Measurements from ENCODE around the gene PLXNC1. TPM values are rescaled to one million over a fixed set of nuclear protein-coding genes. Genes with fewer than 3 reads are reported as not detected.

Gene PLXNC1
- total RNA-seq, 2 donors from 2014 or later: 8.4 to 12.4 TPM

DNA sequence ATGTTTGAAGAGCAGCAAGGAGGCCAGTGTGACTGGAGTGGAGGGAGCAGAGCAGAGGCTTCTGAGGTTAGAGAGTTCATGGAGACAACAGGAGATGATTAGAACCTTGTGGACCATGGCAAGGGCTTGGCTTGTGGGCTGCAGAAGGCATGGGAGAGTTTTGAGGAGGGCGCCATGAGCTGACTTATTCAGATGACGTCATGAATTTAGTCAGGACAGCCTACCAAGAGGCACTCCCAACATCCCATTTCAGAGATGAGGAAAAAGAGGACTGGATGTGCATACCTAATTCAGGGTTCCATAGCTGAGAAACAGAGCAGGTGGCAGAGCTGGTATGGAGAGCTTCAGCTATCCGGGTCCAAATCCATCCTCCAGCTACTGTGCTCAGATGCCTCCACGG, 101.8 kb downstream of the PLXNC1 start:
- TF ChIP-seq, protein P1, sequence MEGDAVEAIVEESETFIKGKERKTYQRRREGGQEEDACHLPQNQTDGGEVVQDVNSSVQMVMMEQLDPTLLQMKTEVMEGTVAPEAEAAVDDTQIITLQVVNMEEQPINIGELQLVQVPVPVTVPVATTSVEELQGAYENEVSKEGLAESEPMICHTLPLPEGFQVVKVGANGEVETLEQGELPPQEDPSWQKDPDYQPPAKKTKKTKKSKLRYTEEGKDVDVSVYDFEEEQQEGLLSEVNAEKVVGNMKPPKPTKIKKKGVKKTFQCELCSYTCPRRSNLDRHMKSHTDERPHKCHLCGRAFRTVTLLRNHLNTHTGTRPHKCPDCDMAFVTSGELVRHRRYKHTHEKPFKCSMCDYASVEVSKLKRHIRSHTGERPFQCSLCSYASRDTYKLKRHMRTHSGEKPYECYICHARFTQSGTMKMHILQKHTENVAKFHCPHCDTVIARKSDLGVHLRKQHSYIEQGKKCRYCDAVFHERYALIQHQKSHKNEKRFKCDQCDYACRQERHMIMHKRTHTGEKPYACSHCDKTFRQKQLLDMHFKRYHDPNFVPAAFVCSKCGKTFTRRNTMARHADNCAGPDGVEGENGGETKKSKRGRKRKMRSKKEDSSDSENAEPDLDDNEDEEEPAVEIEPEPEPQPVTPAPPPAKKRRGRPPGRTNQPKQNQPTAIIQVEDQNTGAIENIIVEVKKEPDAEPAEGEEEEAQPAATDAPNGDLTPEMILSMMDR (IDR thresholded peaks at IDR 0.05): no peak
- intact Hi-C loops (cut with DNase I): no loop called here
- DNase-seq: no peak

DNA sequence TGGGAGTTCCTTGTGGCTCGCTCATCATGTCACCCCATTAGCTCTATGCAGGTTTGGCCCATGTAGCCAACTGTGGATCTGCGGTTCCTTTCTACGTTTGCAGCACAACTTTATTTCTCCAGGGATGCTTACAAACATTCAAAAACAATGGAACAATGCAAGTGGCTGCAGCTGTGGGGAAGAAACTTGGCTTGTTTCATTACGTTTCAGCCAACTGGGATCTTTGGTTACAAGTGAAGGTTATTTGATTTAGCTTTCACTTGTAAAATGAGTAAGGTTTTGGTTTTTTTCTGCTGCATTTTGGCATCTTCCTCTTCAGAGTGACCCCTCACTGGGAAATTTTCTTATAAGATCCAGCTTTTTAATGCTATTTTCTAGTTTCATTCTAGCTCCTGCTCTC, 105.9 kb downstream of the PLXNC1 start:
- Histone ChIP-seq H3K9me3 (no peaks in the 10 kb centered on the region), H3K27ac (no peak overlapping the region), H3K4me1 (no peaks in the 10 kb centered on the region), H3K36me3 (no peaks in the 10 kb centered on the region), H3K27me3 (no peaks in the 10 kb centered on the region), H3K4me3 (no peak overlapping the region), H3K9ac (ENCODE audit: low read depth in 2 of 2, low read length in 2 of 2) (no peak overlapping the region)
- DNase-seq: no peak
- TF ChIP-seq, protein P1 (IDR thresholded peaks at IDR 0.05): no peak
- intact Hi-C loops (cut with DNase I): no loop called here

More for the DNA sequence above, 101.8 kb downstream of the PLXNC1 start:
- Histone ChIP-seq H3K4me1 (no peaks in the 10 kb centered on the region), H3K27ac (no peak overlapping the region), H3K9me3 (no peaks in the 10 kb centered on the region), H3K9ac (ENCODE audit: low read depth in 2 of 2, low read length in 2 of 2) (no peak overlapping the region), H3K27me3 (no peaks in the 10 kb centered on the region), H3K4me3 (no peak overlapping the region), H3K36me3 (no peaks in the 10 kb centered on the region)

DNA sequence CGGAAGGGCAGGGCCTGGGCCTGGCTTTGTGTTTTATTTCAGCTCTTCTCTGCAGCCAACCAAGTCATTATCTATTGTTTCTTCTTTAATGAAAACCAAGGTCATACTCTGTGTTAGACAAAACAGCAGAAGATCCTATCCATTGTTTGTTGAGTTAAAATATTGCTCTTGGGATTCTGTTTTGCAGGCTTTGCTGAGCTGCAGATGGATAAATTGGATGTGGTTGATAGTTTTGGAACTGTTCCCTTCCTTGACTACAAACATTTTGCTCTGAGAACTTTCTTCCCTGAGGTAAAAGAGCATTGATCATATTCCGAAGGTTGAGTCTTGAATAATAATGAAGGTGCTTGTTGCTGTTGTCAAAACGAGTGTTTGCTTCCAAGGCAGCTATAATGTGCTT, 106.6 kb downstream of the PLXNC1 start:
- Histone ChIP-seq H3K4me1 (no peaks in the 10 kb centered on the region), H3K9me3 (no peaks in the 10 kb centered on the region), H3K27me3 (no peaks in the 10 kb centered on the region), H3K4me3 (no peak overlapping the region), H3K27ac (no peak overlapping the region), H3K36me3 (no peaks in the 10 kb centered on the region), H3K9ac (ENCODE audit: low read depth in 2 of 2, low read length in 2 of 2) (no peak overlapping the region)
- TF ChIP-seq, protein P1 (IDR thresholded peaks at IDR 0.05): no peak
- intact Hi-C loops (cut with DNase I): no loop called here
- no peak for DNase-seq

DNA sequence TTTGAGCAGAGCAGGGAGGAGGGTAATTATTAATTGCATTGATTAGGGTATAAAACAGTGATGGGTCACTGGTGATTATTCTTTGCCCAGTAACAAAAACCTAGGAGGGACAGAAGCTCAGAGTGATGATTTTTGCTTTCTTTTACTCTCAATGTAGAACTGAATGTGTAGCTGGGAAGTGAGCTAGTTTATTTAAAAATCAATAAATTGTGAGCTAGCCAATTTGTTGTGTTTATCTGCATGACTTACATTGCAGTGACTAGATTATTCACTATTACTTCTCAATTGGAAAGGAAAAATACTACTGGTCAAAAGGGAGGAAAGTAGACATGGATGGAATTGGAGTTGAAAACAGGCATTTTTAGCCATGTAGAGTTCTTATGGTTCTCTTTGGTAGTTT, 107.1 kb downstream of the PLXNC1 start:
- TF ChIP-seq, protein P1 (IDR thresholded peaks at IDR 0.05): no peak
- Histone ChIP-seq H3K9ac (ENCODE audit: low read depth in 2 of 2, low read length in 2 of 2) (no peak overlapping the region), H3K4me3 (no peak overlapping the region), H3K27me3 (no peaks in the 10 kb centered on the region), H3K4me1 (no peaks in the 10 kb centered on the region), H3K27ac (no peak overlapping the region), H3K36me3 (no peaks in the 10 kb centered on the region), H3K9me3 (no peaks in the 10 kb centered on the region)
- no peak for DNase-seq
- intact Hi-C loops (cut with DNase I): no loop called here

DNA sequence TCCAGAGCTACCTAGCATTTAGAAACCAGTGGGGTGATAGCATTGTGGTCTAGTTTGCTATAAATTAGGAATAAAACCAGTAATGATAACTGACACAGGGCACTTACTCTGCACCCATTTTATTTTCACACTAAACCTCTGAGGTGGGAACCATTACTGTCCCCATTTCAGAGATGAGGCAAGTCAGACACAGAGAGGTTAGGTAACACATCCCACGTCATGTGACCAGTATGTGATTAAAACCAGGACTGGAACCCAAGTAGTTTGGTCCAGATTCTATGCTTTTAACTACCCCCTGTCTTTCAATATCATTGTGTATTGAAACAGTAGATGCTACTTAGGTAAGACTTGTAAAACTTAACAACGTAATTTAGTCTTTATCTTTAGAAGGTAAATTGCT, 110.2 kb downstream of the PLXNC1 start:
- Histone ChIP-seq H3K4me3 (no peak overlapping the region), H3K36me3 (no peaks in the 10 kb centered on the region), H3K9me3 (no peaks in the 10 kb centered on the region), H3K4me1 (peaks cover 5% of the 10 kb centered on the region), H3K9ac (ENCODE audit: low read depth in 2 of 2, low read length in 2 of 2) (no peak overlapping the region), H3K27me3 (no peaks in the 10 kb centered on the region), H3K27ac (no peak overlapping the region)
- no peak for DNase-seq
- intact Hi-C loops (cut with DNase I): no loop called here
- TF ChIP-seq, protein P1 (IDR thresholded peaks at IDR 0.05): no peak

DNA sequence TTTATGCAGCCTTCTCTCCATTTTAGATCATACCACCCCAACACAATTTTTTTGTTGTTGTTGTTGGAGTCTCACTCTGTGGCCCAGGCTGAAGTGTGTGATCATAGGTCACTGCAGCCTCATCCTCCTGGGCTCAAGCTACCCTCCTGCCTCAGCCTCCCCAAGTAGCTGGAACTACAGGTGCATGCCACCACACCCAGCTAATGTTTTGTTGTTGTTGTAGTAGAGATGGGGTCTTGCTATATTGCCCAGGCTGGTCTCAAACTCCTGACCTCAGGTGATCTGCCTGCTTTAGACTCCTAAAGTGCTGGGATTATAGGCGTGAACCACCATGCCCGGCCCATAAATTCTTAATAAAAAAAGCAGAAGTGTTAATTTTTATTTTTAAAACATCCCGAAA, 111.6 kb downstream of the PLXNC1 start:
- Histone ChIP-seq H3K4me1 (peaks cover 5% of the 10 kb centered on the region), H3K9ac (ENCODE audit: low read depth in 2 of 2, low read length in 2 of 2) (no peak overlapping the region), H3K4me3 (no peak overlapping the region), H3K9me3 (no peaks in the 10 kb centered on the region), H3K36me3 (no peaks in the 10 kb centered on the region), H3K27ac (no peak overlapping the region), H3K27me3 (no peaks in the 10 kb centered on the region)
- TF ChIP-seq, protein P1 (IDR thresholded peaks at IDR 0.05): no peak
- intact Hi-C loops (cut with DNase I): no loop called here
- no peak for DNase-seq

Data from colonic mucosa (tissue), 4 donors.